ENCODE results near the gene KDM5A. TPM values are rescaled to one million over a fixed set of nuclear protein-coding genes. Genes with fewer than 3 reads are reported as not detected.

The KDM5A gene
- total RNA-seq, 4 donors from 2014 or later = 20.5 to 56.6 (median 46.8) TPM

DNA sequence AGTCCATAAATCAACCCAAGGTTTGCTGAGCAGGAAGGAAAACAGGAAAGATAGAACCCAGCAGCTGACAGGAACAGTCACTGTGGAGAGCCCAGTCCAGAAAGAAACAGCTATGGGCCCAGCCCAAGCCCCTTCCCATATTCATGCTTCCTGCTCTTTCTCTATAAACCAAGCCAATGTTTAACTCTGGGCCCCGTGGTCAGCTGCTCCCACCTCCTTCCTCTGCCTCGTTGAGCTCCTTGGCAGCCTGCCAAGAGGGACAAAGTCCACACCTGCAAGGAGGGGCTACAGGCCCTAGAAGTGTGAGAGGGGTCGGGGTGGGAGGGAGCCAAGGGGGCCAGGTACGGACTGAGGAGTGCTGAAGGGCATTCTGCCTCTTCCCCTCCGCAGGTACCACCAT, 136.5 kb downstream of the KDM5A start:
- H3K9me3 ChIP-seq = peaks cover 0 to 3% (median 0%) of the 10 kb centered on the region in 3 donors
- H3K4me1 ChIP-seq = no peaks in the 10 kb centered on the region
- H3K27me3 ChIP-seq = peaks cover 0 to 27% (median 0%) of the 10 kb centered on the region in 4 donors
- H3K36me3 ChIP-seq = no peaks in the 10 kb centered on the region
- TF ChIP-seq, protein P1, sequence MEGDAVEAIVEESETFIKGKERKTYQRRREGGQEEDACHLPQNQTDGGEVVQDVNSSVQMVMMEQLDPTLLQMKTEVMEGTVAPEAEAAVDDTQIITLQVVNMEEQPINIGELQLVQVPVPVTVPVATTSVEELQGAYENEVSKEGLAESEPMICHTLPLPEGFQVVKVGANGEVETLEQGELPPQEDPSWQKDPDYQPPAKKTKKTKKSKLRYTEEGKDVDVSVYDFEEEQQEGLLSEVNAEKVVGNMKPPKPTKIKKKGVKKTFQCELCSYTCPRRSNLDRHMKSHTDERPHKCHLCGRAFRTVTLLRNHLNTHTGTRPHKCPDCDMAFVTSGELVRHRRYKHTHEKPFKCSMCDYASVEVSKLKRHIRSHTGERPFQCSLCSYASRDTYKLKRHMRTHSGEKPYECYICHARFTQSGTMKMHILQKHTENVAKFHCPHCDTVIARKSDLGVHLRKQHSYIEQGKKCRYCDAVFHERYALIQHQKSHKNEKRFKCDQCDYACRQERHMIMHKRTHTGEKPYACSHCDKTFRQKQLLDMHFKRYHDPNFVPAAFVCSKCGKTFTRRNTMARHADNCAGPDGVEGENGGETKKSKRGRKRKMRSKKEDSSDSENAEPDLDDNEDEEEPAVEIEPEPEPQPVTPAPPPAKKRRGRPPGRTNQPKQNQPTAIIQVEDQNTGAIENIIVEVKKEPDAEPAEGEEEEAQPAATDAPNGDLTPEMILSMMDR (IDR thresholded peaks at IDR 0.05) = no peak
- no peak for TF ChIP-seq POLR2A (IDR thresholded peaks at IDR 0.05)
- H3K27ac ChIP-seq = no peak overlapping the region
- no peak overlapping the region for H3K4me3 ChIP-seq
- intact Hi-C loops (cut with DNase I) = no loop called here
- no peak for DNase-seq
- 38 to 40% methylated on average over 4 of the region's 5 CpGs for WGBS, 2 donors

DNA sequence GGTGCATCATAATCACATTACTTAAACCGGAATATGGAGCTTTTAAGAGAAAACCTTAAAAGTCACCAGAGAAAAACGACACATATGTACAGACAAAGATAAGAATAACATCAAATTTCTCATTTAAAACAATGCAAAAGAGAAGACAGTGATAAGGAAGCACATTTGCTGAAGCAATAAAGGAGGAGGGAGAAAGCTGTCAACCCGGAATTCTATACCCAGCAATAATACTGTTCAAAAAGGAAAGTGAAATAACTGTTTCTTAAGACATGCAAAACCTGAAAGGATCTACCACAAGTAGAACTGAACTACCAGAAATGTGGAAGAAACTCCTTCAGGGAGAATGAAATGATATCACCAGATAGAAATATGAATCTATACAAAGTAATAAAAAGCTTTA, 141.8 kb downstream of the KDM5A start:
- no peak overlapping the region for H3K27ac ChIP-seq
- no peaks in the 10 kb centered on the region for H3K4me1 ChIP-seq
- peaks cover 0 to 13% (median 9%) of the 10 kb centered on the region in 3 donors for H3K9me3 ChIP-seq
- intact Hi-C loops (cut with DNase I) = no loop called here
- peaks cover 0 to 4% (median 0%) of the 10 kb centered on the region in 4 donors for H3K27me3 ChIP-seq
- no peak overlapping the region for H3K4me3 ChIP-seq
- 75 to 79% methylated on average over 3 of the region's 3 CpGs for WGBS, 2 donors
- TF ChIP-seq, protein P1 (IDR thresholded peaks at IDR 0.05) = no peak
- no peak for TF ChIP-seq POLR2A (IDR thresholded peaks at IDR 0.05)
- no peaks in the 10 kb centered on the region for H3K36me3 ChIP-seq
- DNase-seq = no peak

DNA sequence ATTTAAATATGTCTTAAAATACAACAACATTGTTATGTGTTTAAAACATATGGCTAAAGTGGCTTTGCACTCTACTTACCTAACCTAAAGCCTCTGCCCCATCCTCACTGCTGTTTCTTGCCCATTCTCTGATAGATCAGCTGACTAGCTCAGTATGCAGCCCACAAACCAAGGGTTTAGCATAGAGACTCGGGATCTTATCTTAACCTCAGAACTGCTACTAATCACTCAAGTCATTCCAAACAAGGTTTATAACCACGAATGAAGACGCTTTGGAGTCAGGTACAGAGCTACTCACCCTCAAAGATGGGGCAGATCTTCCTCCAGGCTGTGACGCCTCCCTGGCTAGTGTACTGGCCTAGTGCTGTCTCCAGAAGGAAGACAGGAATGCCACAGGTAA, 145.7 kb downstream of the KDM5A start:
- H3K27me3 ChIP-seq = peaks cover 0 to 20% (median 0%) of the 10 kb centered on the region in 4 donors
- WGBS, 2 donors = 63 to 69% methylated on average over 4 of the region's 4 CpGs
- no peaks in the 10 kb centered on the region for H3K36me3 ChIP-seq

DNA sequence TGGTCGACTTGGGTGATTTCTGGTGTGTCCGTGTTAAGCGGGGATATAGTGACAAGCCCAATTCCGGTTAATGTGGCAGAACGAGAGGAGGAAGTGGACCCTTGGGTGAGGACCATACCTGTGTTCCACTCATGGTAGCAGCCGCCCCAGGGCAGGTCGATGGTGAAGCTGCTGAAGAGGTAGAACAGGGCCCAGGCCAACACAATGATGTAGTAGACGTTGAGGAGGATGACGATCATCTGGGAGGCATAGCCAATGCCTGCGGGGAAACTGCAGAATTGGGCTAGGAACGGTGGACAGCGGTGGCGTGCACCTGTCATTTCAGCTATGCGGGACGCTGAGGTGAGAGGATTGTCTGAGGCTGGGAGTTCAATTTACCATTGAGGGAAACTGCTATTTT, 146.6 kb downstream of the KDM5A start:
- no peaks in the 10 kb centered on the region for H3K36me3 ChIP-seq
- no peak overlapping the region for H3K27ac ChIP-seq
- DNase-seq = no peak
- 89% methylated on average over 15 of the region's 15 CpGs for WGBS, 2 donors
- peaks cover 0 to 20% (median 0%) of the 10 kb centered on the region in 4 donors for H3K27me3 ChIP-seq
- no peaks in the 10 kb centered on the region for H3K4me1 ChIP-seq
- intact Hi-C loops (cut with DNase I) = no loop called here
- H3K9me3 ChIP-seq = peaks cover 0 to 12% (median 6%) of the 10 kb centered on the region in 3 donors
- no peak for TF ChIP-seq POLR2A (IDR thresholded peaks at IDR 0.05)
- TF ChIP-seq, protein P1 (IDR thresholded peaks at IDR 0.05) = no peak
- no peak overlapping the region for H3K4me3 ChIP-seq

More for the DNA sequence above, 145.7 kb downstream of the KDM5A start:
- Histone ChIP-seq H3K4me3 (no peak overlapping the region), H3K27ac (no peak overlapping the region), H3K9me3 (peaks cover 0 to 13% (median 9%) of the 10 kb centered on the region in 3 donors), H3K4me1 (no peaks in the 10 kb centered on the region)
- intact Hi-C loops (cut with DNase I) = no loop called here
- no peak for DNase-seq
- no peak for TF ChIP-seq POLR2A (IDR thresholded peaks at IDR 0.05)
- TF ChIP-seq, protein P1 (IDR thresholded peaks at IDR 0.05) = no peak

DNA sequence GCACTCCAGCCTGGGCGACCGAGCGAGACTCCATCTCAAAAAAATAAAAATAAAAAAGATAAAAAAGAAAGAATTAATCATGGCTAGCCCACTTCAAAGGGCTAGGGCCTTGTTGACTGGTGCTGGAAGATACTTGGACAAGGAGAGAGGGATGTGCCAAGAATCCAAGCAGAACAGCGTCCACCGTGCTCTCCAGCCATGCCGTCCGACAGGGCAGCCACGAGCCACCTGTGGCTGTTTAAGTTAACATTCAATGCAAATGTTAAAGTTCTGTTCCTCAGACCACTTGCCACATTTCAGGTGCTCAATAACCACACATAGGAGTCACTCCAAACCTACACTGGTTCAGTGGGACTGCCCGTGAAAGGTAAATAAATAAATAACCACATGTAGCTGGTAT, 147.9 kb downstream of the KDM5A start:
- no peak for DNase-seq
- TF ChIP-seq, protein P1 (IDR thresholded peaks at IDR 0.05) = no peak
- TF ChIP-seq POLR2A (IDR thresholded peaks at IDR 0.05) = no peak
- WGBS, 2 donors = 87% methylated on average over 9 of the region's 9 CpGs

More for the DNA sequence above, 147.9 kb downstream of the KDM5A start:
- H3K9me3 ChIP-seq = peaks cover 0 to 10% (median 3%) of the 10 kb centered on the region in 3 donors
- intact Hi-C loops (cut with DNase I) = no loop called here
- no peak overlapping the region for H3K27ac ChIP-seq
- H3K4me1 ChIP-seq = no peaks in the 10 kb centered on the region
- H3K4me3 ChIP-seq = no peak overlapping the region
- no peaks in the 10 kb centered on the region for H3K36me3 ChIP-seq
- H3K27me3 ChIP-seq = peaks cover 0 to 28% (median 0%) of the 10 kb centered on the region in 4 donors

All from esophagus squamous epithelium (tissue), 5 donors.